Measurements from ENCODE around the gene BBS9.

The BBS9 gene

GRCh38 chr7:33632840-33633525 lies 503.6 kb downstream of the BBS9 start:
- H2AFZ ChIP-seq (ENCODE audit: low read length) = no peak overlapping the region
- H3K27me3 ChIP-seq (replicated peaks; ENCODE audit: insufficient read depth, low read length) = no peaks in the 10 kb centered on the region
- no peaks in the 10 kb centered on the region for H3F3A ChIP-seq (ENCODE audit: insufficient read depth, low read length)
- H3K4me1 ChIP-seq (ENCODE audit: low read length) = no peaks in the 10 kb centered on the region
- no peak overlapping the region for H3K4me2 ChIP-seq (ENCODE audit: low read depth, low read length)
- no peaks in the 10 kb centered on the region for H3K9me3 ChIP-seq (replicated peaks; ENCODE audit: insufficient read depth, low read length)
- no peak overlapping the region for H3K9ac ChIP-seq (ENCODE audit: low read length)
- H3K27ac ChIP-seq (ENCODE audit: low read length) = no peak overlapping the region
- no peak for DNase-seq
- no peaks in the 10 kb centered on the region for H4K20me1 ChIP-seq (ENCODE audit: insufficient read depth, low read length)
- H3K9me2 ChIP-seq (replicated peaks; ENCODE audit: insufficient read depth, low read length) = no peaks in the 10 kb centered on the region
- H3K36me3 ChIP-seq (replicated peaks; ENCODE audit: insufficient read depth, low read length) = no peaks in the 10 kb centered on the region
- H3K79me2 ChIP-seq (ENCODE audit: low read length) = no peaks in the 10 kb centered on the region
- TF ChIP-seq EZH2phosphoT487 (IDR thresholded peaks at IDR 0.05; ENCODE audit: low read length) (no peak), CTCF (IDR thresholded peaks at IDR 0.05; ENCODE audit: low read length) (no peak), EZH2 (optimal IDR thresholded peaks at IDR 0.05; ENCODE audit: low read depth, low read length) (no peak)
- no peak overlapping the region for H3K4me3 ChIP-seq (ENCODE audit: low read length)

- Histone ChIP-seq H3K4me3 (ENCODE audit: low read length) (no peak overlapping the region), H3K9ac (ENCODE audit: low read length) (no peak overlapping the region), H3K4me2 (ENCODE audit: low read depth, low read length) (no peak overlapping the region), H3K4me1 (ENCODE audit: low read length) (no peaks in the 10 kb centered on the region), H3K27ac (ENCODE audit: low read length) (no peak overlapping the region), H3K36me3 (replicated peaks; ENCODE audit: insufficient read depth, low read length) (no peaks in the 10 kb centered on the region), H3K9me2 (replicated peaks; ENCODE audit: insufficient read depth, low read length) (no peaks in the 10 kb centered on the region), H2AFZ (ENCODE audit: low read length) (no peak overlapping the region), H4K20me1 (ENCODE audit: insufficient read depth, low read length) (no peaks in the 10 kb centered on the region), H3F3A (ENCODE audit: insufficient read depth, low read length) (no peaks in the 10 kb centered on the region), H3K79me2 (ENCODE audit: low read length) (no peaks in the 10 kb centered on the region), H3K9me3 (replicated peaks; ENCODE audit: insufficient read depth, low read length) (no peaks in the 10 kb centered on the region), H3K27me3 (replicated peaks; ENCODE audit: insufficient read depth, low read length) (no peaks in the 10 kb centered on the region)
- TF ChIP-seq EZH2phosphoT487 (IDR thresholded peaks at IDR 0.05; ENCODE audit: low read length) = no peak
- no peak for TF ChIP-seq CTCF (IDR thresholded peaks at IDR 0.05; ENCODE audit: low read length)
- no peak for TF ChIP-seq EZH2 (optimal IDR thresholded peaks at IDR 0.05; ENCODE audit: low read depth, low read length)
- DNase-seq = no peak
These were observed 505.2 kb downstream of the BBS9 start for GRCh38 chr7:33634606-33635005.

GRCh38 chr7:33636359-33636758 lies 507.0 kb downstream of the BBS9 start:
- Histone ChIP-seq H3K9ac (ENCODE audit: low read length) (no peak overlapping the region), H3K4me1 (ENCODE audit: low read length) (no peaks in the 10 kb centered on the region), H3K4me2 (ENCODE audit: low read depth, low read length) (no peak overlapping the region)

More at GRCh38 chr7:33636359-33636758, 507.0 kb downstream of the BBS9 start:
- Histone ChIP-seq H3K27ac (ENCODE audit: low read length) (no peak overlapping the region), H3K4me3 (ENCODE audit: low read length) (no peak overlapping the region), H3F3A (ENCODE audit: insufficient read depth, low read length) (no peaks in the 10 kb centered on the region), H3K9me2 (replicated peaks; ENCODE audit: insufficient read depth, low read length) (no peaks in the 10 kb centered on the region), H3K79me2 (ENCODE audit: low read length) (no peaks in the 10 kb centered on the region), H3K27me3 (replicated peaks; ENCODE audit: insufficient read depth, low read length) (no peaks in the 10 kb centered on the region), H3K36me3 (replicated peaks; ENCODE audit: insufficient read depth, low read length) (no peaks in the 10 kb centered on the region), H2AFZ (ENCODE audit: low read length) (no peak overlapping the region), H3K9me3 (replicated peaks; ENCODE audit: insufficient read depth, low read length) (no peaks in the 10 kb centered on the region), H4K20me1 (ENCODE audit: insufficient read depth, low read length) (no peaks in the 10 kb centered on the region)
- no peak for TF ChIP-seq EZH2phosphoT487 (IDR thresholded peaks at IDR 0.05; ENCODE audit: low read length)
- TF ChIP-seq EZH2 (optimal IDR thresholded peaks at IDR 0.05; ENCODE audit: low read depth, low read length) = no peak
- no peak for TF ChIP-seq CTCF (IDR thresholded peaks at IDR 0.05; ENCODE audit: low read length)
- no peak for DNase-seq
